H9 (cell line): ENCODE data around the gene CCBE1. TPM values are rescaled to one million over a fixed set of nuclear protein-coding genes. Genes with fewer than 3 reads are reported as not detected.

Experiments
- DNase-seq: peaks from one replicate; pipeline ENCODE4 v3.0.0-alpha.2; 2017
- H2AFZ ChIP-seq: one replicate; pipeline ENCODE4 v1.6.1; 2013; ENCODE audit warnings: mild to moderate bottlenecking, low read length, control low read depth, moderate library complexity
- H2AK5ac ChIP-seq: 2 replicates; pipeline ENCODE4 v1.6.1; 2013; ENCODE audit warnings: low read length, control low read depth, mixed read lengths; ENCODE audit not compliant: insufficient read length
- H2BK120ac ChIP-seq: one replicate; pipeline ENCODE4 v1.6.1; 2013; ENCODE audit warnings: low read depth, mild to moderate bottlenecking, low read length, control low read depth, inconsistent platforms; ENCODE audit not compliant: poor library complexity, severe bottlenecking
- H2BK12ac ChIP-seq: 2 replicates; pipeline ENCODE4 v1.6.1; 2013; ENCODE audit warnings: low read length, control low read depth, mixed read lengths, low read depth; ENCODE audit not compliant: insufficient read length
- H2BK15ac ChIP-seq: 2 replicates; pipeline ENCODE4 v1.6.1; 2013; ENCODE audit warnings: low read depth, low read length, control low read depth
- H2BK20ac ChIP-seq: one replicate; pipeline ENCODE4 v1.6.1; 2013; ENCODE audit warnings: low read depth, mild to moderate bottlenecking, low read length, control low read depth, inconsistent platforms; ENCODE audit not compliant: poor library complexity, severe bottlenecking
- H2BK5ac ChIP-seq: 2 replicates; pipeline ENCODE4 v1.6.1; 2013; ENCODE audit warnings: low read length, control low read depth, mixed read lengths; ENCODE audit not compliant: insufficient read length
- H3K14ac ChIP-seq: 2 replicates; pipeline ENCODE4 v1.6.1; 2013; ENCODE audit warnings: low read length, control low read depth; ENCODE audit not compliant: insufficient read depth
- H3K18ac ChIP-seq: 2 replicates; pipeline ENCODE4 v1.6.1; 2013; ENCODE audit warnings: low read depth, mild to moderate bottlenecking, mixed read lengths, low read length, control low read depth; ENCODE audit not compliant: insufficient read length
- H3K23ac ChIP-seq: 2 replicates; pipeline ENCODE4 v1.6.1; 2013; ENCODE audit warnings: low read length, control low read depth, mixed read lengths, low read depth; ENCODE audit not compliant: insufficient read length
- H3K23me2 ChIP-seq: 2 replicates; pipeline ENCODE4 v1.6.1; 2013; ENCODE audit warnings: low read depth, mild to moderate bottlenecking, mixed read lengths, low read length, control low read depth; ENCODE audit not compliant: insufficient read length, poor library complexity, severe bottlenecking
- H3K27ac ChIP-seq: 2 replicates; pipeline ENCODE4 v1.5.1; 2013; ENCODE audit warnings: low read length, control low read depth, mixed read lengths, low read depth; ENCODE audit not compliant: insufficient read length
- H3K27me3 ChIP-seq: 2 replicates; pipeline ENCODE4 v1.6.1; 2013; ENCODE audit warnings: low read length, control low read depth, inconsistent platforms; ENCODE audit not compliant: insufficient read depth
- H3K4ac ChIP-seq: 2 replicates; pipeline ENCODE4 v1.6.1; 2013; ENCODE audit warnings: low read depth, mild to moderate bottlenecking, control low read depth, inconsistent platforms, low read length, moderate library complexity
- H3K4me1 ChIP-seq: 2 replicates; pipeline ENCODE4 v1.6.1; 2013; ENCODE audit warnings: low read length, control low read depth, inconsistent platforms; ENCODE audit not compliant: insufficient read depth
- H3K4me2 ChIP-seq: 2 replicates; pipeline ENCODE4 v1.6.1; 2013; ENCODE audit warnings: low read length, control low read depth, mixed read lengths; ENCODE audit not compliant: insufficient read length, insufficient read depth
- H3K56ac ChIP-seq: 2 replicates; pipeline ENCODE4 v1.6.1; 2013; ENCODE audit warnings: low read depth, mild to moderate bottlenecking, mixed read lengths, low read length, control low read depth; ENCODE audit not compliant: insufficient read length
- H3K79me1 ChIP-seq: 2 replicates; pipeline ENCODE4 v1.6.1; 2013; ENCODE audit warnings: low read depth, mild to moderate bottlenecking, moderate library complexity, low read length, control low read depth, inconsistent platforms; ENCODE audit not compliant: insufficient read depth, poor library complexity, severe bottlenecking
- H3K79me2 ChIP-seq: 2 replicates; pipeline ENCODE4 v1.6.1; 2013; ENCODE audit warnings: low read length, control low read depth, inconsistent platforms; ENCODE audit not compliant: insufficient read depth
- H3K9ac ChIP-seq: 2 replicates; pipeline ENCODE4 v1.6.1; 2013; ENCODE audit warnings: low read length, control low read depth, mixed read lengths; ENCODE audit not compliant: insufficient read length; ENCODE audit errors: extremely low read depth
- H3K9me3 ChIP-seq: one replicate; pipeline ENCODE4 v1.6.1; 2013; ENCODE audit warnings: low read depth, low read length, inconsistent platforms; ENCODE audit not compliant: control insufficient read depth
- H3T11ph ChIP-seq: one replicate; pipeline ENCODE4 v1.6.1; 2013; ENCODE audit warnings: mild to moderate bottlenecking, low read length, control low read depth, inconsistent platforms
- H4K20me1 ChIP-seq: one replicate; pipeline ENCODE4 v1.6.1; 2013; ENCODE audit not compliant: control insufficient read depth, insufficient read length, insufficient read depth
- H4K5ac ChIP-seq: 2 replicates; pipeline ENCODE4 v1.6.1; 2013; ENCODE audit warnings: low read depth, mild to moderate bottlenecking, mixed read lengths, low read length, control low read depth; ENCODE audit not compliant: insufficient read length
- H4K8ac ChIP-seq: replicated peaks from 2 replicates; pipeline ENCODE4 v1.6.1; 2013; ENCODE audit warnings: low read length, control low read depth, mixed read lengths, low read depth; ENCODE audit not compliant: insufficient read length
- H4K91ac ChIP-seq: 2 replicates; pipeline ENCODE4 v1.6.1; 2013; ENCODE audit warnings: low read depth, mild to moderate bottlenecking, moderate library complexity, mixed read lengths, low read length, control low read depth; ENCODE audit not compliant: insufficient read length
- H3K27ac Mint-ChIP-seq, 3 experiments: 2 replicates in 2 of 3; 3 replicates in 1 of 3; pipeline ENCODE4 v1.8.0; 2020 to 2021; ENCODE audit warnings: mixed read lengths in 3 of 3, mild to moderate bottlenecking in 1 of 3, moderate library complexity in 1 of 3
- H3K27me3 Mint-ChIP-seq: 2 replicates; pipeline ENCODE4 v1.8.0; 2021; ENCODE audit warnings: low read depth, mild to moderate bottlenecking, moderate library complexity, mixed read lengths
- H3K36me3 Mint-ChIP-seq, 3 experiments: 2 replicates in 2 of 3; 3 replicates in 1 of 3; pipeline ENCODE4 v1.8.0; 2020 to 2021; ENCODE audit warnings: low read depth in 3 of 3, mixed read lengths in 3 of 3; ENCODE audit not compliant: insufficient read depth in 1 of 3
- H3K4me1 Mint-ChIP-seq, 2 experiments: 2 replicates each; pipeline ENCODE4 v1.8.0; 2020; ENCODE audit warnings: mixed read lengths in 2 of 2
- H3K4me3 Mint-ChIP-seq, 2 experiments: 2 replicates in 1 of 2; 3 replicates in 1 of 2; pipeline ENCODE4 v1.8.0; 2020 to 2021; ENCODE audit warnings: mild to moderate bottlenecking in 2 of 2, mixed read lengths in 2 of 2, moderate library complexity in 1 of 2
- H3K9me3 Mint-ChIP-seq, 2 experiments: 2 replicates in 1 of 2; 3 replicates in 1 of 2; pipeline ENCODE4 v1.8.0; 2020; ENCODE audit warnings: mild to moderate bottlenecking in 2 of 2, mixed read lengths in 2 of 2, moderate library complexity in 1 of 2
- WGBS: extraction: QIAGEN DNeasy Blood & Tissue Kit; methylation state at CpG from one replicate; pipeline ENCODE4 v1.1.7; 2013; ENCODE audit warnings: missing lambda C conversion rate, low lambda C conversion rate, mixed read lengths; ENCODE audit not compliant: insufficient read length; ENCODE audit errors: extremely low coverage; 5-methylcytosine and 5-hydroxymethylcytosine counted together
- total RNA-seq: library from RNA; stranded (reverse); gene quantifications from 2 replicates; pipeline ENCODE4 v1.2.1, GENCODE V29; 2021
- TF ChIP-seq, protein P1 (sequence below): fragments of 200-600 bp; sonication (generic); conservative IDR thresholded peaks from 3 replicates; pipeline ENCODE4 v1.8.0; 2021; ENCODE audit warnings: antibody characterized with exemption, mild to moderate bottlenecking

The CCBE1 gene
- total RNA-seq, 1 experiment from 2014 or later, result 0.39 TPM

DNA sequence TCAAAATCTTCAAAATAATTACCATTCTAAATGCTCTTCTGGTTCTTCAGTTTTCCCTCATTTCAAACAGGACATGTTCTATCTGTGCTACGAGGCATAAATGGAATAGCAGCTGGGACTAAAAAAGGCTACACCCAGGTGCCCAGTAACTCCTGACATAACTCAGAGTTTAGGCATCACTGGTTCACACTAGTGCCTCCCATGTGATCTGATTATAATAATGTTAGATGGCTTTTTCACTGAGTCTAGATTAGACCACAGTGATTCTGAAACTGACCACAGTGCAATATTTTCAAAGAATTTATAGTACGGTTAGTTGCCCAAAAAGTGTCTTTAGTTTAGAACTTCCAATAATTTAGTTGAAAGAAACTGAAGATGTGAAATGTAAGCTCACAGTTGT lies 123.3 kb downstream of the CCBE1 start:
- peaks cover 7 to 13% of the 10 kb centered on the region in 2 experiments for H3K4me1 Mint-ChIP-seq

More for the DNA sequence above, 123.3 kb downstream of the CCBE1 start:
- H3K9me3 Mint-ChIP-seq, result no peaks in the 10 kb centered on the region
- Histone ChIP-seq H3K9me3 (no peaks in the 10 kb centered on the region), H3K27me3 (no peaks in the 10 kb centered on the region), H2BK12ac (no peak overlapping the region), H4K5ac (no peak overlapping the region), H3K4me2 (no peak overlapping the region), H3K56ac (no peak overlapping the region), H3K14ac (no peak overlapping the region), H2BK15ac (no peak overlapping the region), H2AK5ac (no peak overlapping the region), H3K79me2 (no peaks in the 10 kb centered on the region), H3K27ac (no peak overlapping the region), H3K4me1 (no peaks in the 10 kb centered on the region; the same call in 1 of the 2 replicates), H2BK5ac (no peak overlapping the region), H4K20me1 (no peaks in the 10 kb centered on the region), H3K9ac (no peak overlapping the region), H3K79me1 (no peaks in the 10 kb centered on the region), H3K4ac (no peak overlapping the region), H3K23me2 (no peaks in the 10 kb centered on the region), H2BK20ac (no peak overlapping the region), H3K23ac (no peak overlapping the region), H2BK120ac (no peak overlapping the region), H4K91ac (no peak overlapping the region), H3K18ac (no peak overlapping the region), H4K8ac (no peak overlapping the region), H2AFZ (no peak overlapping the region), H3T11ph (no peak overlapping the region)
- no peak overlapping the region for H3K4me3 Mint-ChIP-seq
- H3K27ac Mint-ChIP-seq, result no peak overlapping the region
- WGBS, result no CpG with 5 or more reads among the region's 2 CpGs
- TF ChIP-seq, protein P1, sequence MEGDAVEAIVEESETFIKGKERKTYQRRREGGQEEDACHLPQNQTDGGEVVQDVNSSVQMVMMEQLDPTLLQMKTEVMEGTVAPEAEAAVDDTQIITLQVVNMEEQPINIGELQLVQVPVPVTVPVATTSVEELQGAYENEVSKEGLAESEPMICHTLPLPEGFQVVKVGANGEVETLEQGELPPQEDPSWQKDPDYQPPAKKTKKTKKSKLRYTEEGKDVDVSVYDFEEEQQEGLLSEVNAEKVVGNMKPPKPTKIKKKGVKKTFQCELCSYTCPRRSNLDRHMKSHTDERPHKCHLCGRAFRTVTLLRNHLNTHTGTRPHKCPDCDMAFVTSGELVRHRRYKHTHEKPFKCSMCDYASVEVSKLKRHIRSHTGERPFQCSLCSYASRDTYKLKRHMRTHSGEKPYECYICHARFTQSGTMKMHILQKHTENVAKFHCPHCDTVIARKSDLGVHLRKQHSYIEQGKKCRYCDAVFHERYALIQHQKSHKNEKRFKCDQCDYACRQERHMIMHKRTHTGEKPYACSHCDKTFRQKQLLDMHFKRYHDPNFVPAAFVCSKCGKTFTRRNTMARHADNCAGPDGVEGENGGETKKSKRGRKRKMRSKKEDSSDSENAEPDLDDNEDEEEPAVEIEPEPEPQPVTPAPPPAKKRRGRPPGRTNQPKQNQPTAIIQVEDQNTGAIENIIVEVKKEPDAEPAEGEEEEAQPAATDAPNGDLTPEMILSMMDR, result no peak
- no peak for DNase-seq
- H3K36me3 Mint-ChIP-seq, result no peaks in the 10 kb centered on the region
- no peaks in the 10 kb centered on the region; the same call in none of the 2 replicates for H3K27me3 Mint-ChIP-seq
